Spleen (tissue), 11 donors: ENCODE data around the gene DCAKD. TPM values are rescaled to one million over a fixed set of nuclear protein-coding genes. Genes with fewer than 3 reads are reported as not detected.

Source experiments
- DNase-seq: peaks from one replicate; pipeline ENCODE4 v3.0.0-alpha.2; 2020
- H3K27ac ChIP-seq, 8 donors: fragments of 200-600 bp; sonication (generic) in 7 of 8; 1 replicate in 4 of 8; 2 replicates in 4 of 8; pipeline versions ENCODE4 v1.5.0 to v1.8.0; 2016 to 2021; ENCODE audit warnings: inconsistent platforms in 4 of 8, mild to moderate bottlenecking in 4 of 8, moderate library complexity in 1 of 8
- H3K27me3 ChIP-seq, 7 donors: fragments of 200-600 bp; sonication (generic) in 6 of 7; replicated peaks in 1 of 7; 1 replicate in 4 of 7; 2 replicates in 3 of 7; pipeline versions ENCODE4 v1.5.0 to v1.8.0; 2016 to 2021; ENCODE audit warnings: inconsistent platforms in 3 of 7, mild to moderate bottlenecking in 1 of 7
- H3K36me3 ChIP-seq, 6 donors: fragments of 200-600 bp; sonication (generic) in 5 of 6; 1 replicate in 4 of 6; 2 replicates in 2 of 6; pipeline versions ENCODE4 v1.5.0 to v1.8.0; 2016 to 2021; ENCODE audit warnings: inconsistent platforms in 2 of 6
- H3K4me1 ChIP-seq, 6 donors: fragments of 200-600 bp; sonication (generic) in 5 of 6; 1 replicate in 3 of 6; 2 replicates in 3 of 6; pipeline versions ENCODE4 v1.5.0 to v1.8.0; 2016 to 2021; ENCODE audit warnings: inconsistent platforms in 3 of 6
- H3K4me3 ChIP-seq, 8 donors: fragments of 200-600 bp; sonication (generic) in 7 of 8; 1 replicate in 4 of 8; 2 replicates in 4 of 8; pipeline versions ENCODE4 v1.5.0 to v1.8.0; 2016 to 2021; ENCODE audit warnings: inconsistent platforms in 4 of 8, mild to moderate bottlenecking in 4 of 8, moderate library complexity in 2 of 8
- H3K9me3 ChIP-seq, 8 donors: fragments of 200-600 bp; sonication (generic) in 7 of 8; 1 replicate in 4 of 8; 2 replicates in 4 of 8; pipeline versions ENCODE4 v1.5.0 to v1.8.0; 2016 to 2021; ENCODE audit warnings: inconsistent platforms in 4 of 8
- CTCF ChIP-seq, 11 experiments: fragments of 200-600 bp in 7 of 11; fragments of 450-650 bp in 4 of 11; sonication (generic) in 4 of 11; IDR thresholded peaks in 8 of 11; conservative IDR thresholded peaks in 3 of 11; 1 replicate in 7 of 11; 2 replicates in 4 of 11; pipeline versions ENCODE4 v1.4.0 to v1.8.0; 2016 to 2021; ENCODE audit warnings: antibody characterized with exemption in 11 of 11, inconsistent platforms in 4 of 11, mild to moderate bottlenecking in 1 of 11
- POLR2A ChIP-seq, 3 donors: fragments of 450-650 bp; IDR thresholded peaks; one replicate each; pipeline ENCODE4 v1.5.1; 2017; ENCODE audit warnings: antibody characterized with exemption in 3 of 3, mild to moderate bottlenecking in 1 of 3
- POLR2AphosphoS5 ChIP-seq, 3 donors: sonication (generic); formaldehyde crosslinking; IDR thresholded peaks; one replicate each; pipeline ENCODE4 v1.5.1; 2017; ENCODE audit warnings: antibody characterized with exemption in 3 of 3
- WGBS, 5 donors: extraction: QIAGEN DNeasy Blood & Tissue Kit in 3 of 5; methylation state at CpG; one replicate each; pipeline versions ENCODE4 v1.1.5 to v1.1.7; 2013 to 2018; 5-methylcytosine and 5-hydroxymethylcytosine counted together
- intact Hi-C: fragments of 100-400 bp; cut with DNase I; formaldehyde crosslinking; loops from one replicate; pipeline ENCODE4 v1.15.0; 2023; ENCODE audit warnings: low total_unique reads
- polyA plus RNA-seq, 3 donors: library from polyadenylated mRNA; stranded (reverse); fragments of 200-250 nt; gene quantifications; one replicate each; pipeline ENCODE4 v1.2.1, GENCODE V29; 2013
- total RNA-seq, 7 donors: library from RNA; depleted of rRNA in 3 of 7; stranded (reverse); fragments of >200 nt in 3 of 7; fragmentation: NEBNext Ultra II Directional in 4 of 7; extraction: Animal tissue kit (Norgen Biotek cat#: 25700) in 4 of 7; gene quantifications; one replicate each; pipeline versions ENCODE4 v1.1.0 to v1.2.1, GENCODE V29; 2016 to 2021
- donor health status: healthy with polysubstance abuse.
- donor health status: DM: no; HTN: no; CAD: no; lungs with moderate emphysema.
- donor health status: DM: no; HTN: no; CAD: no.
- donor health status: Bipolar disorder and iron deficiency.
- donor health status: healthy.
- donor health status: DM: no; HTN: no; CAD: no.
- donor health status: DM: yes; HTN: yes; CAD: no.

The DCAKD gene
- total and polyA plus RNA-seq, 10 donors: 7.2 to 23.7 (median 19.3) TPM

GRCh38 chr17:45022288-45022648 is 29.2 kb downstream of the DCAKD start:
- Histone ChIP-seq H3K4me3 (peak overlapping the region in 3 of 8 donors; percentile 41 to 60 (median 46)), H3K36me3 (peaks cover 0 to 23% (median 0%) of the 10 kb centered on the region in 6 donors), H3K27ac (no peak overlapping the region), H3K27me3 (peaks cover 0 to 50% (median 32%) of the 10 kb centered on the region in 7 donors), H3K9me3 (no peaks in the 10 kb centered on the region), H3K4me1 (peaks cover 14 to 49% (median 38%) of the 10 kb centered on the region in 6 donors)
- 72 to 77% (median 75%) methylated on average over 8 of the region's 8 CpGs for WGBS, 5 donors
- DNase-seq: no peak
- TF ChIP-seq POLR2A (IDR thresholded peaks at IDR 0.05) (no peak), CTCF (IDR thresholded peaks at IDR 0.05 in 8 of 11, conservative IDR thresholded peaks at IDR 0.05 in 3 of 11) (peak in 8 of 11 experiments; percentile 2 to 74 (median 56)), POLR2AphosphoS5 (IDR thresholded peaks at IDR 0.05) (no peak)
- intact Hi-C loops: loop anchor here (5.0 kb wide), 2 partner anchors 100 to 245 kb away; no protein-coding TSS in a partner anchor

GRCh38 chr17:45021607-45022287 is 29.7 kb downstream of the DCAKD start:
- DNase-seq: peak; percentile 94
- peak overlapping the region in 7 of 8 donors; percentile 11 to 60 (median 32) for H3K4me3 ChIP-seq
- H3K9me3 ChIP-seq: no peaks in the 10 kb centered on the region
- peaks cover 0 to 54% (median 32%) of the 10 kb centered on the region in 7 donors for H3K27me3 ChIP-seq
- intact Hi-C loops: loop anchor here (5.0 kb wide), 2 partner anchors 99 to 244 kb away; no protein-coding TSS in a partner anchor
- H3K4me1 ChIP-seq: peaks cover 14 to 49% (median 38%) of the 10 kb centered on the region in 6 donors
- WGBS, 5 donors: 3 to 11% (median 5%) methylated on average over 17 to 57 of the region's 57 CpGs
- TF ChIP-seq POLR2A (IDR thresholded peaks at IDR 0.05) (no peak), CTCF (IDR thresholded peaks at IDR 0.05 in 8 of 11, conservative IDR thresholded peaks at IDR 0.05 in 3 of 11) (peak; percentile 25 to 98 (median 92)), POLR2AphosphoS5 (IDR thresholded peaks at IDR 0.05) (peak in 2 of 3 donors; percentile 58 to 75)
- H3K27ac ChIP-seq: peak overlapping the region in 3 of 8 donors; percentile 36 to 48 (median 39)
- H3K36me3 ChIP-seq: peaks cover 0 to 18% (median 0%) of the 10 kb centered on the region in 6 donors

GRCh38 chr17:45020354-45021138 is 30.9 kb downstream of the DCAKD start:
- Histone ChIP-seq H3K4me3 (no peak overlapping the region), H3K27me3 (peaks cover 0 to 54% (median 32%) of the 10 kb centered on the region in 7 donors), H3K27ac (no peak overlapping the region), H3K9me3 (no peaks in the 10 kb centered on the region), H3K4me1 (peaks cover 14 to 49% (median 38%) of the 10 kb centered on the region in 6 donors), H3K36me3 (peaks cover 0 to 12% (median 0%) of the 10 kb centered on the region in 6 donors)
- no peak for DNase-seq
- TF ChIP-seq POLR2A (IDR thresholded peaks at IDR 0.05): no peak
- TF ChIP-seq POLR2AphosphoS5 (IDR thresholded peaks at IDR 0.05): peak in 1 of 3 donors; percentile 26
- intact Hi-C loops: loop anchor here (5.0 kb wide), 2 partner anchors 98 to 243 kb away; no protein-coding TSS in a partner anchor
- WGBS, 5 donors: 22 to 40% (median 30%) methylated on average over 17 of the region's 17 CpGs

GRCh38 chr17:45018848-45019711 is 32.4 kb downstream of the DCAKD start:
- 2 to 5% (median 4%) methylated on average over 12 to 82 of the region's 82 CpGs for WGBS, 5 donors
- H3K4me1 ChIP-seq: peaks cover 14 to 49% (median 38%) of the 10 kb centered on the region in 6 donors
- H3K9me3 ChIP-seq: no peaks in the 10 kb centered on the region
- H3K4me3 ChIP-seq: peak overlapping the region; percentile 24 to 75 (median 44)
- no peak for TF ChIP-seq POLR2AphosphoS5 (IDR thresholded peaks at IDR 0.05)
- TF ChIP-seq POLR2A (IDR thresholded peaks at IDR 0.05): no peak
- peak in 6 of 11 experiments; percentile 15 to 62 (median 51) for TF ChIP-seq CTCF (IDR thresholded peaks at IDR 0.05 in 8 of 11, conservative IDR thresholded peaks at IDR 0.05 in 3 of 11)
- peaks cover 0 to 5% (median 0%) of the 10 kb centered on the region in 6 donors for H3K36me3 ChIP-seq
- H3K27me3 ChIP-seq: peaks cover 0 to 54% (median 32%) of the 10 kb centered on the region in 7 donors
- peak; percentile 78 for DNase-seq
- H3K27ac ChIP-seq: peak overlapping the region in 1 of 8 donors; percentile 18
- intact Hi-C loops: loop anchor here (5.0 kb wide), 1 partner anchor 52 kb away; the partner anchor contains the start of gene C1QL1
